HL-60/S4 (cell line): Measurements from ENCODE around the gene STXBP5L.
"Not testable (repeated sequence)": the region's sequence is repeated elsewhere in the genome, so short reads cannot be mapped to it uniquely, and the experiment has no call there.

ENCODE experiments used
- in situ Hi-C: fragments of 300-500 bp; cut with MboI; formaldehyde crosslinking; loops from 2 replicates; pipeline ENCODE4 v1.14.3; 2022; ENCODE audit warnings: low sequenced_read_pairs

The STXBP5L gene

DNA sequence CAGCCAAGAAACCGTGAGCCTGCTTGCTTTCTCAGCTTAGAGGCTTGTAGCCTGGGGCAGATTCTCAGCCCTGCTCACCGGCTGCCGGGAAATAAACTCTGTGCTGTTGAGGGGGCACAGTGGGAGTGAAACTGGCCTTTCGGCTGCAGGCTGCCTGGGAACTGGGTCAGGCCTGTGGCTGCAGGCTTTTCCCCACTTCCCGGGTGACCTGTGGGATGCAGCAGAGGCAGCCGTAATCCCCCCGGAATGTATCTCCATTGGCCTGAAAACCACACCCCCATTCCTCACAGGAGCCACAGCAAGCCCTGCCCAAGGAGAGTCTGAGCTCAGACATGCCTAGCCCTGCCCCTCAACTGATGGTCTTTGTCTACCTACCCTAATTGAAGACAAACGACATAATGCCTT, 110.9 kb downstream of the STXBP5L start:
- in situ Hi-C loops = no loop called here

DNA sequence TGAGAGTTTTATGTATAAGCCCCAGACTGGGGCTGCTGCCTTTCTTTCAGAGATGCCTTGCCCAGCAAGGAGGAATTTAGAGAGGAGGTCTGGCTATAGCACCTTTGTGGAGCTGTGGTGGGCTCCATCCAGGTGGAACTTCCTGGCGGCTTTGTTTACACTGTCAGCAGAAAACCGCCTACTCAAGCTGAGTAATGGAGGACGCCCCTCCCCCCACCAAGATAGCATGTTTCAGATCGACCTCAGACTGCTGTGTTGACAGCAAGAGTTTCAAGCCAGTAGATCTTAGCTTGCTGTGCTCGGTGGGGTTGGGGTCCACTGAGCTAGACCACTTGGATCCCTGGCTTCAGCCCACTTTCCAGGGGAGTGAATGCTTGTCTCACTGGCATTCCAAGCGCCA, 155.6 kb downstream of the STXBP5L start:
- in situ Hi-C loops = no loop called here

GRCh38 chr3:121064121-121064520, 156.1 kb downstream of the STXBP5L start:
- in situ Hi-C loops = no loop called here

GRCh38 chr3:121072133-121072532, 164.1 kb downstream of the STXBP5L start:
- in situ Hi-C loops = no loop called here

DNA sequence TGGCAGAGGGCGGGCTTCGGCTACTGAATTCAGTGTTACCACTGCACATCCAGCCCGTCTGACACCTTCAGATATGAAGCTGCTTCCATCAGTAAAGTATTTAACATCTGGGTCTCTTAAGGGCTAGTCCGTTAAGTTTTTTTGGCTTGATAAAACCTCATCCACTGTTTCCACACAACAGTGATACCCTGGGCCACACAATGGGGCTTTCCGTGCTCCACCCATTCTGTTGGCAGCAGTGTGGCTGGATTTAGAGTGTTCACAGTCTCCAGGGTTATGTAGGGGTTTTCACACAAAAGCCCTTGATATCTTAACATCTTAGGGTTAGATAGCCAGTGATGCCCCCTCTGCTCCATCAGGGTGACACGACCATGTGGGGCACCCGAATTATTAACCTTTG, 165.0 kb downstream of the STXBP5L start:
- in situ Hi-C loops = no loop called here

GRCh38 chr3:121075191-121075590, 167.2 kb downstream of the STXBP5L start:
- in situ Hi-C loops = no loop called here

DNA sequence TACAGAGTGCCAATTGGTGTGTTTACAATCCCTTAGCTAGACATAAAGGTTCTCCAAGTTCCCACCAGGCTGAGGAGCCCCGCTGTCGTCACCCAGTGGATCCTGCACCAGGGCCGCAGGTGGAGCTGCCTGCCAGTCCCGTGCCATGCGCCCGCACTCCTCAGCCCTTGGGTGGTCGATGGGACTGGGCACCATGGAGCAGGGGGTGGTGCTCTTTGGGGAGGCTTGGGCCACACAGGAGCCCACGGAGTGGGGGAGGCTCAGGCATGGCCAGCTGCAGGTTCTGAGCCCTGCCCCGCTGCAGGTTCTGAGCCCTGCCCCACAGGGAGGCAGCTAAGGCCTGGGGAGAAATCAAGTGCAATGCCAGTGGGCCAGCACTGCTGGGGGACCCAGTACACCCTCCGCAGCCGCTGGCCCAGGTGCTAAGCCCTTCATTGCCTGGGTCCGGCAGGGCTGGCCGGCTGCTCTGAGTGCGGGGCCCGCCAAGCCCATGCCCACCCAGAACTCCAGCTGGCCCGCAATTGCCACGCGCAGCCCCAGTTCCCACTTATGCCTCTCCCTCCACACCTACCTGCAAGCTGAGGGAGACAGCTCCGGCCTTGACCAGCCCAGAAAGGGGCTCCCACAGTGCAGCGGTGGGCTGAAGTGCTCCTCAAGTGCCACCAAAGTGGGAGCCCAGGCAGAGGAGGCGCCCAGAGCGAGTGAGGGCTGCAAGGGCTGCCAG, 170.5 kb downstream of the STXBP5L start:
- in situ Hi-C loops = not testable (repeated sequence)

DNA sequence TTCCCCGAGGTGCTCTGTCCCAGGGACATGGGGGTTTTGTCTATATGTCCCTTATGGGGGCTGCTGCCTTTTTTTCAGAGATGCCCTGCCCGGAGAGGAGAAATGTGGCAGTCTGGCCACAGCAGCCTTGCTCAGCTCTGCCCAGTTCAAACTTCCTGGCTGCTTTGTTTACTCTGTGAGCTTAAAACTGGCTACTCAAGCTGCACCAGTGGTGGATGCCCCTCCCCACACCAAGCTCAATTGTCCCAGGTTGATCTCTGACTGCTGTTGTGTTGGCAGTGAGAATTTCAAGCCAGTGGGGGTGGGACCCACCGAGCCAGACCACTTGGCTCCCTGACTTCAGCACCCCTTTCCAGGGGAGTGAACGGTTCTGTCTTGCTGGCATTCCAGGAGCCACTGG, 188.9 kb downstream of the STXBP5L start:
- in situ Hi-C loops = no loop called here

GRCh38 chr3:121111086-121111485, 203.1 kb downstream of the STXBP5L start:
- in situ Hi-C loops = not testable (repeated sequence)

DNA sequence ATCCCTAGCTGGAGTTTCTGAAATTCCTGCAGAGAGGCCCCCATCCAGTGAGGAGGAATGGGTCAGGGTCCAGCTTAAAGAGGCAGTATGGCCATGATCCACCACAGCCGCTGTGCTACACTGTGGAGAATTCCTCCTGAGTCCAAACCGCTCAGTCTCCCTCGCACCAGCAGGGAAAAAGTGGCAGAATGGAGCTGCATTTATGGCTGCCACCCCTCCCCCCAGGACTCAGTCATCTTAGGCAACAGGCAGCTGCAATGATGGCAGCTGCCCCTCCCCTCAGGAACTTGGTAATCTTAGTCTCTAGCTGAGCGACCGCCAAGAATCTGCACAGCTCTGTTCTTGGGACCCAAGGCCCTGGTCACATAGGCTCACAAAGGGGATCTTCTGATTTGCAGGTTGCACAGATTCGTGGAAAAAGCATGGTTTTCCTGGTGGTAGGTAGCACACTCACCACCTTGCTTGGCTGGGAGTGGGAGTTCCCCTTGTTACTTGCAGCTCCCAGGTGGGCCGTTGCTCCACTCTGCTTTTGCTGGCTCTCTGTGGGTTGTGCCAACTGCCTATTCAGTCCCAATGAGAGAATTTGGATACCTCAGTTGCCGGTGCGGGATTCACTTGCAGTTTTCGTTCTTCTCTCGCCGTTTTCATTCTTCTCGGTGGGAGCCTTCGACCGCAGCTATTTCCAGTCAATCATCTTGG, 204.1 kb downstream of the STXBP5L start:
- in situ Hi-C loops = no loop called here

- in situ Hi-C loops = no loop called here
Measured at GRCh38 chr3:121126033-121126706, 218.2 kb downstream of the STXBP5L start.

DNA sequence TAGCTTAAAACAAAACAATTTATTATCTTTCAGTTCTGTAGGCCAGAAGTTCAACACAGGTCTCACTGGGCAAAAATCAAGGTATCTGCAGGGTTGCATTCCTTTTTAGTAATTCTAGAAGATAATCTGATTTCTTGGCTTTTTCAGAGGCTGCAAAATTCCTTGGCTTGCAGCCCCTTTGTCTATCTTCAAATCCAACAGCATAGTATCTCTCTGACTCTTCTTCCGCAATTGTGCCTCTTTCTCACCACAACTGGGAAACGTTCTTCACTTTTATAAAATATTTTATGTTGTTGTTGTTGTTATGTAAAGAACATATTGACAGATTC, 218.7 kb downstream of the STXBP5L start:
- in situ Hi-C loops = no loop called here

GRCh38 chr3:121152573-121152972, 244.6 kb downstream of the STXBP5L start:
- in situ Hi-C loops = no loop called here

DNA sequence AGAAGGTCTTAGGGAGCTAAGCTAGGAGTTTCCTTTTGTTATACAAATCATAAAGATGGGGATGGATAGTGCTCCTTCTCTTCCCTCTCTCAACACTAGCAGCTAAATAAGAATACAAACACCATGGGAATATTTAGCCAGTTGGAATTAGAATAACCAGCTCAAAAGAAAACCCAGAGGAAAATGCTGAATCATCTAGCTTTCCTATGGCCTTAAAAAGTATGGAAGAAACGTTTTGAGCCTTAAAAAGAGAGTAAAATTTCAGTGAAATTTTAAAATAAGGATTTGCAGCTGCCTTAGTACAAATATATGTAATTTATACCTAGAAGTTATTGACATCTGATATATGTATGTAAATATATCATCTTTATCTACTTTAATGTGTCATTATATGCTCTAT, 245.8 kb downstream of the STXBP5L start:
- in situ Hi-C loops = no loop called here

GRCh38 chr3:121155028-121155427, 247.0 kb downstream of the STXBP5L start:
- in situ Hi-C loops = no loop called here

DNA sequence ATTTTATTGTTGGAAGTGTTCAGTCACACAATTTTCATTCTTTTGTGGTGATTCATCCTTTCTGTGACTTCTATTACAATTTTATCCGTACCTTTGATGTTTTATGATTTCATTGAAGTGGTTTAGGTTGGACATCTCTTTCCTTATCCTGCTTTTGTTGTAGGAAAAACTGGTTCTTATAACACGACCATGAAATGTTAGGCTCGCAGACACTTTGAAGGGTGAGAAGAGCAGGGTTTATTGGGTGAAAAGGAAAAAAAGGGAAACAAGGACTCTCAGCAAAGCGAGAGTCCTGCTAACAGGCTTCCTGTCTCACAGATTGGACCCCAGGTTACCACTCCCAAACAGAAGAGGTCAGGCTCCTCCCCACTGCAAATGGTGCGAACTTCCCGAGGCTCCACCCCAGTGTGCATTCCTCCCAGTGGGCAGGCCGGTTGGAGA, 257.4 kb downstream of the STXBP5L start:
- in situ Hi-C loops = no loop called here

DNA sequence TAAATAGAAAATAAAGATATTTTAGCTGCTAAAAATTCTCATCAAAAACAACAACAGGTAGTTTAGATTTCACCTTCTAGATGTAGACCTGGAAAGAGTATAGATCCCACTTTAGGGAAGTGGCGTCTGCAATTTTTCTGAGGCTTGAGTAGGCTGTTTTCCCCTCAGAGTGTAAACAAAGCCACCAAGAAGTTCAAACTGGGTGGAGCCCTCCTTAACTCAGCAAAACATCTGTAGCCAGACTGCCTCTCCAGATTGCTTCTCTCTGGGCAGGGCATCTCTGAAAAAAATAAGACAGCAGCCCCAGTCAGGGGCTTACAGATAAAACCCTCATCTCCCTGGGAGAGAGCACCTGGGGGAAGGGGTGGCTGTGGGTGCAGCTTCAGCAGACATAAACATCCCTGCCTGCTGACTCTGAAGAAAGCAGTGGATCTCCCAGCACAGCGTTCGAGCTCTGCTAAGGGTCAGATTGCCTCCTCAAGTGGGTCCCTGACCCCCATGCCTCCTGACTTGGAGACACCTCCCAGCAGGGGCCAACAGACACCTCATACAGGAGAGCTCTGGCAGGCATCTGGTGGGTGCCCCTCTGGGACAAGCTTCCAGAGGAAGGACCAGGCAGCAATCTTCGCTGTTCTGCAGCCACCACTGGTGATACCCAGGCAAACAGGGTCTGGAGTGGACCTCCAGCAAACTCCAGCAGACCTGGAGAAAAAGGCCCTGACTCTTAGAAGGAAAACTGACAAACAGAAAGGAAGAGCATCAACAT, 259.6 kb downstream of the STXBP5L start:
- in situ Hi-C loops = no loop called here

GRCh38 chr3:121175083-121175482, 267.1 kb downstream of the STXBP5L start:
- in situ Hi-C loops = no loop called here

- in situ Hi-C loops = not testable (repeated sequence)
Measured at GRCh38 chr3:121190626-121191025, 282.6 kb downstream of the STXBP5L start.

DNA sequence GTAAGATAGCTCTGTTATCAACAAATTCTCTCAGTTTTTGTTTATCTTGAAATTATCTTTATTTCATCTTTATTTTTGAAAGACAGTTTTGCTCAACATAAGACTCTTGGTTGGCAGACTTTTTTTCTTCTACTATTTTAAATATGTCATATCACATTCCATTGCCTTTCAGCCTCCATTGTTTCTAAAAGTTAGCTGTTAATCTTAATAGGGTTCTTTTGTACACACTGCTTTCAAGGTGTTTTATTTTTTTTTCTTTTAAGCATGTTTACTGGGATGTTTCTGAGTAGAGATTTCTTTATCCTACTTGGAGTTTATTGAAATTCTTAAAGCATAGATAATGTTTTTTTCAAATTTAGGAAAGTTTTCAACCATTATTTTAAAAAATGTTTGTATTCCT, 294.6 kb downstream of the STXBP5L start:
- in situ Hi-C loops = no loop called here

DNA sequence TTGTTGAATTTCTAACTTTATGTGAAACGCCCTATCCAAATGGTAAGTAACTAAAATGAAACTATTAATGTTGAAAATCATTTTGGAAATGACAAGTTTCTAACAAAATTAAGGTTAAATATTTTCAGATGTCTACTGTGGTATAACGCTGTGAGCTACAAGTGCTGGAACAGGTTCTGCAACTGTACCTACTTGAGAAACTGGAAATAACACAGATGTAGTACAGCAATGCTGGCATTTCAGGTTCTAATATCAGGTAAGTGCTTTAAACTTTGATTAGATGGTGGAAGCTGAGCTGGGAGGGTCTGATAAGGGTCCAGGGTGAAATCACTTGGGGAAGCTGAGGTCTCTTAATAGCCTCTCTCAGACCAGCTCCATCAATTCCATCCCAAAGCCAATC, 315.1 kb downstream of the STXBP5L start:
- in situ Hi-C loops = no loop called here
